NCI-H1092 (cell line): Measurements from ENCODE around the gene CDC73.
"Not testable (repeated sequence)": the region's sequence is repeated elsewhere in the genome, so short reads cannot be mapped to it uniquely, and the experiment has no call there.

Source experiments
- DNase-seq: peaks from one replicate; lab custom pipeline; 2025; lab: John Stamatoyannopoulos, UW

CDC73 gene

DNA sequence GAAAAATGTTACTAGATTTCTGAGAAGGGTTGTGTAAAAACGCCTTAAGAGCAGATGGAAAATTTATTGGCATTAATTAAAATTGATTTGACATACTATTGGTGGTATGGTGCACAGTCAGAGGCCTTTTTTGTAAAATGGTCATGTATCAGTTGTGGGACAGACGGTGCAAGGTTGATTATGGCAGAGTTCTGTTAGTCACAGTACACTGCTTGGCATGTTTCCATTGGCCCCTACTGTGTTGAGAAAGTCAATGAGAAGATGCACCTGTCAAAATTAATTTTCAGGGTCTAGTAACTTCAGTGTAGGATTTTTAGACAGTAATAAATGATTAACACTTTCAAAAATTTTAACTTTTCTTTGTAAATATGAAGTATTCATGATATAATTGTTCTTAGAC is 60.2 kb downstream of the CDC73 start:
- peak; percentile 34 for DNase-seq

DNA sequence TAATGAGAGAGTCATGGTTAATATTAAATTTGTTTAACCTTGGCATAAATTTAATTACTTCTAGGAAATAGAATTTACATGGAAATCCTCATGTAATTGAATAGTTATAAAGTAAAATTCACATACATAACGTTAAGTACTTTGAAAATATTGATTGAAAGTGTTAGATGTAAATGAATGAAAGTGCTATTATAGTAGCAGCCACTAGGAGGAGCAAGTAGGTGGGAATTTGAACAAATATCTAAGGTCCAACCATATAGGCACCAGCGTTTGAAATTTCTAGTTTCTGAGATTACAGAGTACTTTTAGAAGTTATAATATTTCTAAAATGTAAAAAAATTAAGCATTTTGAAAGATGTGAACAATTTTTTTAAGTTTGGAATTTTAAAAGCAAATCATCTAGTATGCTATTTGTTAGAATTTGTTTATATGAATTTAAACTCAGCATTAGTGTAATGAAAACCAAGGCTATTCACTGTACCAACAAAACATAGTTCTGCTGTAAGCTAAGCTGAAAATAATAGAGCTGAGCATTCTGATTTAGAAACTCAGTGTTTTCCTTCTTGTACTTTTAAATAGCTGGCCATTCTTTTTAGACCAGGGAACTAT is 61.3 kb downstream of the CDC73 start:
- DNase-seq, result peak; percentile 65

DNA sequence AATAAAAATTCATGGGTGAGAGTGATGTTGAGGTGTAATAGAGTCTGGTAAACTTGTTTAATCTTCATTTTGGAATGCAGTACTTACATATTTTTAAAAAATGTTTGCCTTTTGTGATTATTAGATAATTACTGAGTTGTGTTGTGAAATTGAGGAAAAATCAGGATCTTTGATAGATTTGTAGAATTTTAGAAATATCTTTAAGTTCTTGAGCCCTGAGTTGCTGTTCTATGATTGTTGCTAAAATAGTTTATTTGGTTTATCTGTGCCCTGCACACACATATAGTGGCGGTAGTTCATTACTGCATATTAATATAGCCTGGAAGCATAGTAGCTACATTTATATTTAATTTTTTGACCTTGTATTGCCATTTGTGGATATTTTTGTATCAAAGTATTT is 62.9 kb downstream of the CDC73 start:
- DNase-seq, result no peak

DNA sequence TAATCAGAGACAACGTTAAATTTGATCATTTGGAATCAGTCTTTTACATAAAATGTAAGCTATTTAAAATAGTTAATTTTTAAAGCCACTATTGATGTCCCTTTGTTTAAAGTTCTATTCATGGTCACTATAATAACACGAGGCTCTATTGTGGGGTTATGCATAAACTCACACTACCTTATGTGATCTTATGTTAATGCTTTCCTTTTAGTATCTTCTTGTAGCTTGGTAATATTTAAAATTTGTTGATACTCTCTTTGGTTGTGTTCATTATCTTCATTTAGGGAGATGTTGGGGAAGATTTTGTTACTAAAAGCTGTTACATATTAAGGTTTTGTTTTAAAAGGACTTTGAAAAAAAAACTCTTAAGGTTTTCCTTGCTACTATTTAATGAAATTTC is 63.4 kb downstream of the CDC73 start:
- DNase-seq, result no peak

DNA sequence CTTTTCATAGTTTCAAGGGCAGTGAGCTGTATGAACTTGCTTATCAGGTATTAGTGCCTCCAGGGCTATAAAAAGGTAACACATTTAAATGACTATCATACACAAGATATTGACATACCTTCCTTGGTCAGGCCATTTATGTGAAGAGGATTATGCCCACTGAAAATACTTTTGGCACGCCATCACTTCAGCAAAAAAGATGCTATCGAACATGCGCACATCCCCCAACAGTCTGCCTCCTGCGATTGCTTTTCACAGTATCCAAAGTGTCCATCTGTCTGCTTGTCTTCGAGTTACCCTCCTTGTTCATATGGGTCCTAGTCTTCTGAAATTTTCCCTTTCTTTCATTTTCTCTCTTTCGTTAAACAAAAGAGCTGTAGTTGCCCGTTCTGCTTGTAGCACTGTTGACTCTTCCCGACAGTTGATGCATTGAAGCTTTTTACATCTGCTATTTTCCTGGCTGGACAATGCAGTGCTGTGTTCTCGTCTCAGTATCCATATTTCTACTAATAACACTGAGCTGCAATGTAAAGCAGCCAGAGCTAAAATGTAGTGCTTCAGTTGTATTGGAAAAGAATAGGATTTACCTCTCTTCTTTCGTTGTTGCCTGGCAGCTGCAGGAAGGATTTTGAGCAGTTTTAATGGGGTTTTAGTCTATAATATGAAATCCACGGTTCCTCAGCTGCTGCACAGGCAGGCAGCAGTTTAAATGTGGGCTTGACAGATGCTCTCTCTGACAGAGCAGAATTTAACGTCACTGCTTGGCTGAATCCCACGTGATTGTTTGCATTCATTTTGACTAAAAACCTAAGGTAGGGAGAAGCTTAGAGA is 64.3 kb downstream of the CDC73 start, which contains the start of gene B3GALT2:
B3GALT2 (minus strand) TSS at position 713 of the 831 bp plus-strand sequence. CDS start 5,051 bp downstream, outside the sequence.
- DNase-seq, result peak; percentile 88

DNA sequence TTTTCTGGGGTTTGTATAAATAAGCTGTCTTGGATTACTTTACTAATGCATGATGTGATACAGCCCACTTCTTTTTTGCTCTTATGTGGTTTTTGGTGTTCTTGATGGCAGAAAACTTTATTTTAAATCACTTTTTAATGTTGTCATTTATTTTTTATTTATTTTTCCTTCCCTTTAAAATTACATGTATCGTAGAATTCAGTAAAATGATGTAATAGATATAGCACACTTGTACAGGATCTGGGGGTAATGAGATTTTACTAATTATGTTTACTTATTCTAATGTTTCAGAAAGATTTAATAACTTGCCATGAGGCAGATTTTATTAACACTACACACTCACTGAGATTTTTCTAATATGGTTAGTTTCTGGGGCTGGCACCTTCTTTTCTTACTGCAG is 65.3 kb downstream of the CDC73 start:
- DNase-seq, result no peak

DNA sequence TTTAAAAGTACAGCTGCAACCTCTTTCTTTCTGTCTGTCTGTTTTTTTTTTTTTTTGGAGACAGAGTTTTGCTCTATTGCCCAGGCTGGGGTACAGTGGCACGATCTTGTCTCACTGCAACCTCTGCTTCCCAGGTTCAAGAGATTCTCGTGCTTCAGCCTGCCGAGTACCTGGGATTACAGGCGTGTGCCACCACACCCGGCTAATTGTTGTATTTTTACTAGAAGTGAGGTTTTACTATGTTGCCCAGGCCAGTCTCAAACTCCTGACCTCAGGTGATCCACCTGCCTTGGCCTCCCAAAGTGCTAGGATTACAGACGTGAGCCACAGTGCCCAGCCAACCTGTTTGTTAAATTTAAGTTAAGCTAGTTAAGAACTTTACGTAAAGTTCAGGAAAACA is 67.1 kb downstream of the CDC73 start:
- not testable (repeated sequence) for DNase-seq

DNA sequence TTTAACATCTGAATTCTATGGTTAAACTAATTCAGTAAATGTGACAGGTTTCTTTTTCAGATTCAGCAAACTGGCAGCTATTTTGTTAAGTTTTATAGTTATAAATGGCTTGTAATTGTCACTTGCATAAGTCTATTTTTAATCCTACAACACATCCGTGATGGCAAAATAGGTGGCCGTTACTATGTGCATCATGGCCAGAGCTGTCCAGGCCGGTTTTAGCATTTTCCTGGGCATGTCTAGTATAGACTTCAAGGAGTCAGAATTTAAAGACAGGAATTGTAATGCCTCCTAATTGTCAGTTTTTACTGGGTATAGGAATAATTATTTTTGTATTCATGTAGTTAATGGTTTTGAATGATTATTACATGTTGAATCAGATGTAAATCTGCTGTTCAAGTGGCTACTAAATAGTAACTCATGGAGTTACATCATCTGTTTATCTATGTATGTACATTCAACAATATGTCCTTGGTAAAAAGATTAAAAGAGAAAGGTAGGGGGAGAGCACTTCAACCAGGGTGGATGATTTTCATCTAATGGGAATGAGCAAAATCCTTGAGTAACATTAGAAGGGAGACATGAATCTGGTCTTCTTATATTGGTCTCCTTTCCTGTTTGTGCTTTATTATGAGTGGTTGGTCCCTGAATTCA is 67.7 kb downstream of the CDC73 start:
- no peak for DNase-seq

DNA sequence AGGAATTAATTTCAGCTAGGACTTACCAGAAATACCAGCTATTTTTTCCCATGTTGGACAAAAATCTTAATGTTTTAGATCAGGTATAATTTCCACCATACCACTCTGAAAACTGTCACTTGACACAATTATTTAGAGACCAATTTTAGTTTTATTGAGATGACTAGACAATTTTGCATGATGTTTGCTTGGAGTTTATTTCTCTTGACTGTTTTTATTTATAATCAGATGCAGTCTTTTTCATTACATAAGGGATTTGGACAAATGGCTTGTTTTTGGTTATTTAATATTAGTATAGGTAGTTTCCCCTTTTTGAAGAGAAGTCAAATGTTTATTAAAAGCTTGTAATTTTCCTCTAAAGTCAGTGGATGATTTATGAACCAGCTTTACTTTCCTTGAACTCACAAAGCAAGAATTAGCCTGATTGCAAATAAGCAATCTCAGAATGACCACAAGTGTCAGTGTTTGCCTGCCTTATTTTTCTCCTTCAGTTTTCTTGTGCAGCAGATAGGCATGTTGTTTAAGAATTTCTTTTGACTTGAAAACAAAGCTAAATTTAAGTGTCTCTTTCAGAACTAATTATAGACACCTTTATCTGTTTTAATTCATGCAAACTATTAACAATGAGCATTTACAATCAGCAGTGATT is 68.4 kb downstream of the CDC73 start:
- no peak for DNase-seq

DNA sequence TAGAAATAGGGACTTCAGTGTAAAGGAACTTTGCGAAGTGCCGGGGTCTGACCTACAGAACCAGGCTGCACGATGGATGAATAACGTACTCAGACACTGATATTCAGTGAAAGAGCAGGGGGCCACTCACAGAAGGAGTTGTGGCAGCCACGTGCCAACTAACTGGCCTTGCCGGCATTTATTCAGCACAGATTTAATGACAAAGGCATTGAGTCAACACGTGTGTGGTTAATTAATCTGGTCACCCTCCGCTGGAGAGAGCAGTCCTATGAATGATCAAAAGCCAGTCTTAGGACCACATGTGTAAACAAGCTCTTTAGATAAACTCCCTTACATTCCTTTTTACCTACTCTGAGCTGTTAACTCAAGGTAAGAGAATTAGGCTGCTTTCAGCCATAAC is 70.8 kb downstream of the CDC73 start:
- DNase-seq, result no peak

DNA sequence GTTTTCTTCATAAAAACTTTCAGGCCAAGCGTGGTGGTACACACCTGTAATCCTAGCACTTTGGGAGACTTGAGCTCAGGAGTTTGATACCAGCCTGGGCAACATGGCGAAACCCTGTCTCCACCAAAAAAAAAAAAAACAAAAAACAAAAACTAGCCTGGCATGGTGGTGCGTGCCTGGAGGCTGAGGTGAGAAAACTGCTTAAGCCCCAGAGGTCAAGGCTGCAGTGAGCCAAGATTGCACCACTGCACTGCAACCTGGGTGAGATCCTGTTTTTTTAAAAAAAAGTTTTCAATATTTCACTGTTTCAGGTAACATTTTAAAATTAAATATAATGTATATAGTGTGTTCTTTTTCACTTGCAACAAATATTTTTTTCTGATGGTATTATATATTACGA is 78.1 kb downstream of the CDC73 start:
- DNase-seq, result no peak

DNA sequence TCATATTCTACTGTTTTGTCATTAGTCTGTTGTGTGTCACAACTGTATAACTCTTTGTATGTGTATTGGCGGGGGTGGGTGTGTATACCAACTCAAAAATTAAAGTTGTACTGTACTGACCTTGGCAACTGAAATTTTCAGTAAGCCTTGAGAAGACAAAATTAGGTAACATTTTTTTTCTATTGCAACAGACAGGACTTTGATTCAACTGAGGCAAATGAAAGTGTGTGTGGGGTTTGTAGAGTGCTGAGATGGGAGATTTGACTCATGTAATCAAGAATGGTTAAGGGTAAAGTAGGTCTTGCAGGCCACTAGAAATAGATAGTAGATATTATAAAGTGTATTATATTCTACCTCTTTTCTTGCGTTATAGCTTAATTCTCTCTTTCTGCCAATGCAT is 79.2 kb downstream of the CDC73 start:
- DNase-seq, result no peak

DNA sequence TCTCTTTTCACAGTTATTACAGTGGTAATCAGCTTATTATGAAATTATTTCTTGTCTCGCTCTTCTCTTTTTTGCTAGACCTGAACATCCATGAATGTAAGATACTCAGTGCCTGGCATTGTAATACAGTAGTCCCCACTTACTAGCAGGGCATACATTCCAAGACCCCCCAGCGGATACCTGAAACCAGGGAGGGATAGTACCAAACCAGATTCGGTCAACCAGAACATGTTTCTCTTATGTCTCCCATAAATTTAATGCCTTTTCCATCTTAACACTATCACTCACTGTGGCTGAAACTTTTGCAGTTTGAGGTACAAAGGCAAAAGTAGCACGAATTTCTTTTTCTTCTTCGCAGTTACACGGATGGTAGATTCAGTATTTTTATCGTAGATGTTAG is 89.2 kb downstream of the CDC73 start:
- DNase-seq, result no peak

DNA sequence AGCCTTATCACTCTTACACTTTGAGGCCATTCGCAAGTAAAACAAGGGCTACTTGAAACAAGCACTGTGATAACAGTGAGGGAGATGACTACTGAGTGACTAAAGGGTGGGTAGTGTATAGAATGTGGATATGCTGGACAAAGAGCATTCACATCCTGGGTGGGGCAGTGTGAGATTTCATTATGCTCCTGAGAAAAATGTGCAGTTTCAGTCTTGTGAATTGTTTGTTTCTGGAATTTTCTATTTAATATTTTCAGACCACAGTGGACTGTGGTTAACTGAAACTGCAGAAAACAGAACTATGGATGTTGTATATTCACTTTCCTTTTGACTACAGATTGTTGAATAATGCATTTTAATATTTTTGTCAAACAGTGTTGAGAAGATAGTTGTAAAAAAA is 89.7 kb downstream of the CDC73 start:
- no peak for DNase-seq

DNA sequence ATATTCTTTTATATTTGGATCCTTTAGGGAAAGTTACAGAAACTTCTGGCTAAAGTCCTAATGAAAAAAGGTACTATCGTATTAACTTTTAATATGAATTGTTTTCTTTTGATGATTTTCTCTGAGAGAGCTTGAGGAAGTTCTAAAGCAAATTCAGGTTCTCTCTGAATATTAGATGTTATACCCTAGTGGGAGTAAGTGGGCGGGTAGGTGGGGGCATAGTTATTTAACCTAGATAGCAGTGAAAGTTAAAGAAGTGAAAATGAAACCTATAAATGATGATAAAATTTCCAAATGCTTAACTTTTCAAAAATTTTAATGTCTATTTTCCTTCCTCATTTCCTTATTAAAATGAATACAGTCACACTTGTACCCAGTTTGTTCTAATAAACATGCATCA is 90.8 kb downstream of the CDC73 start:
- DNase-seq, result no peak

DNA sequence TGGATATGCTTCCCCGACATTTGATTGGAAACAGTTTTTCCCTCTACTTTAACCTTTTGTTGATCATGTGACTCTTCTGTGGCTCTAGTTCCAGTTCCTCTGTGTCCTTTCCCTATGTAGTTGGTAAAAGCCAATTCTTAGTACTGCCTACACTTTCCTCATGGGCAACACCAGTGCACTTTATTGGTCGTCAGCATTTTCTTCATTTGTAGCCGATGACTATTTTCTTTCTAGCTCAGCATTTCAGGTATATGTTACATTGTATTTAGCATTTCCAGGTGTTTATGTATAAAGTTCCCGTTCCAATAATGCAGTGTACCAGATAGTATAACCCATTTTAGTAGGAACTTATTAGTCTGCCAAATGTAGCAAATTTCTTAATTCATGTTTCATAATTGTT is 92.2 kb downstream of the CDC73 start:
- DNase-seq, result no peak

DNA sequence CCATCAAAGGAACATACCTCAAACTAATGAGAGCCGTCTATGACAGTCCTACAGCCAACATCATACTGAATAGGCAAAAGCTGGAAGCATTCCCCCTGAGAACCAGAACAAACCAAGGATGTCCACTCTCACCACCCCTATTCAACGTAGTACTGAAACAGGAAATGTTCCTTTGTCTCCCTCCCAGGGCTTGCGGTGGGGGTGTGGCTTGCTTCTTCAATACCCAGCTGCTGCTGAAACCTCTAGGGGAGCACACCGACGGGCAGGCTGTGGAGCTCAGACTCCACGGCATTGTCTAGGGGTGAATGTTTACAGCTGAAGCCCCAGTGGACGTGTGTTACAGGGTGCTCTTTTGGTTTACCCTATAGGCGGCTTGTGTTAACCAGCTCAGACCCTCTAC is 95.1 kb downstream of the CDC73 start:
- no peak for DNase-seq

DNA sequence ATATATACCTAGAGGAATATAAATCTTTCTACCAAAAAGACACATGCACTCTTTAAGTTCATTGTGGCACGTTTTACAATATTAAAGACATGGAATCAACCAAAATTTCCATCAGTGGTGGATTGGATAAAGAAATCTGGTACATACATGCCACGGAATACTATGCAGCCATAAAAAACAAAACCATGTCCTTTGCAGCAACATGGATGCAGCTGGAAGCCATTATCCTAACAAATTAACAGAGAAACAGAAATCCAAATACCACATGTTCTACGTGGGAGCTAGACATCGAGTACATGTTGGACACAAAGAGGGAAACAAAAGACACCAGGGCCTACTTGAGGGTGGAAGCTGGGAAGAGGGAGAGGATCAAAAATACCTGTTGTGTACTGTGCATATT is 97.6 kb downstream of the CDC73 start:
- DNase-seq, result no peak

DNA sequence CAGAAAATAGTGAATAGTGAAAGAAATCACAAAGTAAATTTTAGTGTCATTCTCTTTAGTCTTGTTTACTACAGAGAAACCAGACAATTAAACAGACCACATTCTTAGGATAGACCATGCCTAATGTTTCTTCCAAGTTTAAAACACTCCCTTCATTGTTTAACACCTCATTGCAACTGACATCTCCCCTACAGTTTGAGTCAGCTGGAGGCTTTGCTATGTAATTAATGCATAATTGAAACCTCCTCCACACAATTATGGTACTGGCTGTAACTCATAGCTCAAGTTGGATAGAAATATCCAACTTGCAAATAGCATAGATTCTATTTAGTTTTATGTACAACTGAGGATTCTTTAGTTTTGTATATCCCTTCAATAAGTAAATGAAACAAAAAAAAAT is 99.8 kb downstream of the CDC73 start:
- DNase-seq, result no peak

DNA sequence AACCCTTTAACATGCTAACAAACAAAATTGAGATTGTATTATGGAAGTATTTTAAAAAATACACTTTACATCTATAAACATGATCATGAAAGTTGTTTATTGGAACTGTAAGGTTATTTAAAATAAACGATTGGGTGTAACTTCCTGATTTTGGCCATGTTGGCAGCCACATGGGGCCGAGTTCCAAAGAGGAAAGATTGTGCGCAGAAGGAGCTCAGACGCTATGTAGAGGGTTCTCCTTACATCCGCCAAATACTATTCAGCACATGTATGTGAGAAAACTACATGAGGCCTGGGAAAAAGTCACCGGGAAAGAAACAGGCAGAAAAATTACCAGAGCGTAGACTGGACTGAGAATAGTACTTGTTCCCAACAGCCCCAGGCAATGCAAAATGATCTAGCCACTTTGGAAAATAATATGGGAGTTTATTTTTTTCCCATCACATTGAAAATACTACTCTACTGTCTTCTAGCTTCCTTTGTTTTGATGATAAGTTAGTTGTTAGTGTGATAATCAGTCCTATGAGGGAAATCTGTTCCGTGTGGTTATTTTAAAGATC is 100.3 kb downstream of the CDC73 start:
- no peak for DNase-seq

DNA sequence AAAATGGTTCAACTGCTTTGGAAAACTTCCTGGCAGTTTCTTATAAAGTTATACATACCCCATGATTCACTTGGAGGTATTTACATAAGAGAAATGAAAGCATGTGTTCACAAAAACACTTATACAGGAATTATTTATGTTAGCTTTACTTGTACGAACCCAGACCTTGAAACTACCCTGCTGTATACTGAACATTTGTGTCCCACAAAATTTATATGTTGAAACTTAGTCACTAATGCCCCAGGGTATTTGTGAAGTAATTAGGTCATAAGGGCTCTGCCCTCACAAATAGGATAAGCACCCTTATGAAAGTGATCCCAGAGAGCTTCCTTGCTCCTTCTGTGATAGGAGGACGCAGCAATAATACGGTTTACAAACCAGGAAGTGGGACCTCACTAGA is 107.3 kb downstream of the CDC73 start:
- DNase-seq, result no peak

DNA sequence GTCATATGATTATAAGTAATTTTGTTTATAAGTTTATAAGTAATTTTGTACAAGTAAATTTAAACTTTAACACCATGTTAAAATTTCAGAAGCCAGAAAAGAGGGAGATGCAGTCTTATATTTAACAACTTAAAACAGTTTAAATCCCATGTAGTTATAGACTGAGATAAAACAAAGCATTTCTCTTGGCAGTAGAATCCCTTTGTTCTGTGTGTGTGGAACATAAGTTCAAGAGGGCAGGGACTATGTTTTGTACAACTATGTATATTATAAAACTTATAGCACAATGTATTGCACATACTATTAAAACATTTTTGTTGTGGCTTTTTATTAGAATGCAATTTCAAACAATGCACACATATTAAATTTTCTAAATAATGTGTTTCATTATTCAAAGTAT is 109.3 kb downstream of the CDC73 start:
- DNase-seq, result not testable (repeated sequence)
